DMS 273 (cell line): ENCODE data around the gene NIM1K.
"Not testable (repeated sequence)": the region's sequence is repeated elsewhere in the genome, so short reads cannot be mapped to it uniquely, and the experiment has no call there.

Source experiments
- DNase-seq: peaks from one replicate; lab custom pipeline; 2025; ENCODE audit not compliant: unreplicated experiment; lab: John Stamatoyannopoulos, UW

Gene NIM1K

GRCh38 chr5:43225649-43226245, 33.7 kb downstream of the NIM1K start:
- DNase-seq = no peak

- peak; percentile 62 for DNase-seq
These were observed 35.6 kb downstream of the NIM1K start for GRCh38 chr5:43227655-43228054.

- no peak for DNase-seq
These were observed 38.7 kb downstream of the NIM1K start for GRCh38 chr5:43230707-43231106.

DNA sequence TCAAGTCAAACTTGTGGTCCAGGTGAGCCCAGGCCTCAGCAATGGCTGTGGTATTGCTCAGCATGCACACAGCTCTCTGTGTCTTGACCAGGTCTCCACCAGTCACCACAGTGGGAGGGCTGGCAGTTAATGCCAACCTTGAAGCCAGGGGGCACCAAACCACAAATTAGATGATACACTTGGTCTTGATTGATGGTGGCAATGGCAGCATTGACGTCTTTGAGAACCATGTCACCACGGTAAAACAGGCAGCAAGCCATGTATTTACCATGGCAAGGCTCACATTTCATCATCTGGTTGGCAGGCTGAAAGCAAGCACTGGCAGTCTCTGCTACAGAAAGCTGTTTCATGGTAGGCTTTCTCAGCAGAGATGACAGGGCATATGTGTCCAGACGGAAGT, 40.0 kb downstream of the NIM1K start:
- DNase-seq = peak; percentile 64

GRCh38 chr5:43232943-43233833, 41.2 kb downstream of the NIM1K start:
- DNase-seq = peak; percentile 7

DNA sequence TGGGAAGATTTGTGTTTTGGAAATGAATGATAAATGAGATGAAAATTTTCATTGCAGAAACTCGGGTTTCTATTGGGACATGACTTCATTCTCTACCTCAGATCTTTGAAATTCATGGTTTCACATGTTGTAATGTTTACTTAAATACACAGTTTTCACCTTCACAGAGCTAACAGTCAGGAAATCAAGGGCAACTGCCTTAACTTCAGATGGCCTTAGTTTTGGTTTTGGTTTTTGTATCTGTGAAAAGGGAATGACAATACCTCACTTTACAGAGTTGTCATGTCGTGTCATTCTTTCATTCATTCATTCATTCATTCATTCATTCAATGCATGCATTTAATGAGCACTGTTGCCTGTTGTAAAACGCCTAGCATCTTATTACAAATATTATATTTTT, 41.9 kb downstream of the NIM1K start:
- DNase-seq = no peak

- no peak for DNase-seq
These were observed 44.8 kb downstream of the NIM1K start for GRCh38 chr5:43236653-43237355.

GRCh38 chr5:43242196-43242595, 50.2 kb downstream of the NIM1K start:
- DNase-seq = no peak

DNA sequence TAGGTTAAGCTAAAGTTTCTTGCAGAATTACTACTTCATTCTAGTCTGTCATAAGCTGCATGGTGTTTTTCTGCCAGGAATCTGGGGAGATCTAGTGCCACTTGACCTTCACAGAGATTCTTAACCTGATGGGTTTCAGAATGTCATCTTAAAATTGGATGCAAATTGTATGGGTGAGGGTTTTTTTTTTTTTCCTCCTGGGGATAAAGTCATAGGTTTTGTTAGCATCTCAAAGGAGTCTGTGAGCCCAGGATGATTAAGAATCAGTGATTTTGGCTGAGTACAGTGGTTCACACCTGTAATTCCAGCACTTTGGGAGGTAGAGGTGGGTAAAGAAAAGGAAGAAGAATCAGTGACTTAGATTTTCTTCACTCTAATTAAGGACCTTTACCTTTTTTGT, 51.2 kb downstream of the NIM1K start:
- DNase-seq = no peak

DNA sequence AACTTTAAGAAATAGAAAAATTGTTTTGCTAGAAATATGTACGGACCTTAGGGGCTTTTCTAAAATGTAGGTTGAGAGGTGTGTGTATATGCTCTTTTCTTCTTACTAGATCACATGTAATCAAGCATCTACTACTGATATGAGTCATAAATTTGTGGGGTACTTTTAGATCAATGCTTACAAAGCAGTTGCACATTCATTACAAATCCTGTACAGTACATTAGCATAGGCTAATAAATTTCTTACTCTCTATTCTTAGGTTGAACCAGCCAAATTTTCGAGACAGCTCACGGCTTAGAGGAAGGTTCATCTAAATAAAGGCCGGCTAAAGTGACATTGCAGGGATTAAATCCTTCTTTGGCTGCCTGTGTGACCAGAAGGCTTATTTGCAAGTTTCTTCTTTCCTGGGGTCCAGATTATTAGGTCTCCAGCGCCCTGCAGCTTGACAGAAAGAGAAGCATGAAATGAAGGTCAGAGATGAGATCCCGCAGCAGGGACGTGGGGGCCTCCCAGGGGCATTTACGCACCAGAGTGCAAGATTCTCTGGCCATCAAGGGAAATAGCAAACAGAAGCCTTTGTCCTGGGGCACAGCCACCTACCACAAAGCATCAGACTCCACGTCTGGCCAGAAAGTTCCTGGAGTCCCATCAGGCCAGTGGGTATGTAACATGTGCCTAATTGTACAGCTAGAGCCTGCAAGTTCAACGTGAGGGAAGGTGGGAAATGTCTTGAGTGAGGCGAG, 53.0 kb downstream of the NIM1K start:
- DNase-seq = no peak

- DNase-seq = no peak
These were observed 53.8 kb downstream of the NIM1K start for GRCh38 chr5:43245724-43246385.

DNA sequence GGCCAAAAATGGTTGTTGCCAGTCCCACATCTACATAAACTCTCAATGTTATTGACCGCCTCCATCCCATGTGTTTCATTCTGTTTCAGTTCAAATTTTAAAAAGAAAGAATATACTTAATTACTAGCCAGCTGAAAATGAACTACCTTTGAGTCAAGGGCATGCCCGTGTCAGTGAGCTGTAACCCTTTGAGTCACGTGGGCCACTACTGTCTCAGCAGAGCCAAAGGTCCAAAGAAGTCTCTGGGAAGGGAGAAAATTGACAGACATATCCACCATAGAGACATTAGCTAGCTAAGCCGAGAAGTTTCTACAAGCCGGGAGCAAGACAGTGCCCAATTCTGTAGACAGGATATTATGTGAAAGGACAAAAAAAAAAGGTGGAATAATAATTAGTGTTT, 59.7 kb downstream of the NIM1K start:
- no peak for DNase-seq

DNA sequence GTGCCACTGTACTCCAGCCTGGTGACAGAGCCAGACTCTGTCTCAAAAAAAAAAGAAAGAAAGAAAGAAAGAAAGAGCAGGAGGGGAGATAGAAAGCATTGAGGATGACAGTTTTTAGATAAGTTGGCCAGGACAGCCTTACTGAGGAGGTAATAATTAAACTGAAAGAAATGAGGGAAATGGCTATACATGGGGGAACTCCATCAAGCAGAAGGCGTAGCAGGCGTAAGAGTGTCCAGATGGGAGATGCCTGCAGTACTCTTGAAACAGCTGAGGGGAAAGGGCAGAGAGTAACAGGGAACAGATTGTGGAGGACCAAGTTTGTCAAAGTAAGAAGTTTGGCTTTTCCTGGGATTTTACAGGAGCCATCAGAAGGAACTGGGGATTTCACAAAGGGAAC, 63.7 kb downstream of the NIM1K start:
- DNase-seq = peak; percentile 68

DNA sequence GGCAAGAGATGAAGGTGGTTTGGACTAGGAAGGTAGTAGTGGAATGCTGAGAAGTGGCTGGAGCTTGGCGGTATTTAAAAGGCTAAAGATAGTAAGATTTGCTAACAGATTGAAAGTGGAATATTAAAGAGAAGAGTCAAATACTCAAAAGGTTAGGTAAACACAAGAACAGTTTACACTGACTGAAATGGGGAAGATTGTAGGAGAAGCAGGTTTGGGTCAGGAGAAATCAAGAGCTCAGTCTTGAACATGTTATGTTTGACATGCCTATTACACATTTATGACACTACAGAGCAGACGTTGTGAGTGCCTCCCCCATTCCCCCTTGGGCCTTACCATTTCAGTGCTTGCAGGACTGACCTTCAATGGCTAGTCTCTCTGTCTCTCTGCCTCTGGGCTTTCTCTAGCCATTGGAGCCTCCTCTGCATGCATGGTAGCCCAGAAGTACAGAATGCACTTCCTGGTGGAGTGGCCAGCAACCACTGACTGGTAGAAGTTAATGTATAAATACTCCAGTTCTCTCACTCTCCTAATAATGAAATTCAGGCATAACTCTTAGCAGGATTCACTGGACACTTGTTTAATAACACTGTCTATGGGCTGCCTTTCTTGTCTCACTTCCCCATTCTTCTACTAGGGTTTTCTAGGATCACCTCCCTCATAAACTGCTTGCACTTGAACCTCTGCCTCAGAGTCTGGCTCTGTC, 64.4 kb downstream of the NIM1K start:
- DNase-seq = no peak

GRCh38 chr5:43258116-43258515, 66.1 kb downstream of the NIM1K start:
- DNase-seq = no peak

DNA sequence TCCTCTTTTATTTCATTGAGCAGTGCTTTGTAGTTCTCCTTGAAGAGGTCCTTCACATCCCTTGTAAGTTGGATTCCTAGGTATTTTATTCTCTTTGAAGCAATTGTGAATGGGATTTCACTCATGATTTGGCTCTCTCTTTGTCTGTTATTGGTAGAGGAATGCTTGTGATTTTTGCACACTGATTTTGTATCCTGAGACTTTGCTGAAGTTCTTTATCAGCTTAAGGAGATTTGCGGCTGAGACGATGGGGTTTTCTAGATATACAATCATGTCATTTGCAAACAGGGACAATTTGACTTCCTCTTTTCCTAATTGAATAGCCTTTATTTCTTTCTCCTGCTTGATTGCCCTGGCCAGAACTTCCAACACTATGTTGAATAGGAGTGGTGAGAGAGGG, 70.2 kb downstream of the NIM1K start:
- not testable (repeated sequence) for DNase-seq

DNA sequence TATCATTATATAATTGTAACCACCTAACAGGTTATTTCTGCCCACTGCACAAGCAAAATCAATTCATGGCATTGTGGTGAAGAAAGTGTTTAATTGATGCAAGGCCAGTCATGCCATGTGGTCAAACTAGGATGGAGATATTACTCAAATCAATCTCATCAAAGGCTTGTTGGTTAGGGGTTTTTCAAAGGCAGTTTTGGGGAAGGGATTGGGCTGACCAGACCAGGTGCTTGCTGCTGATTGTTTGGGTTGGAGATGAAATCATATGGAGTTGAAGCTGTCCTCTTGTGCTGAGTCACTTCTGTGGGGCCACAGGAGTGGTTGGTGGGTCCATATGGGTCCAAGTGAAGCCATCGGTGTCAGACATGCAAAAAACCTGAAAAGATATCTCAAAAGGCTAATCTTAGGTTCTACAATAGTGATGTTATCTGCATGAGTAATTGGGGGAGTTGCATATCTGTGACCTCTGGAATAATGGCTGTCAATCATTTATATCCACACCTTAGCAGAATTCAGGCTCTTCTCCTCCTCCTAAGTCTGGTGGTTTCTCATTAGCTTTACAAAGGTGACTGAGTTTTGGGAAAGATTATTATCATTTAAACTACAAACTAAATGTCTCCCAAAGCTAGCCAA, 76.3 kb downstream of the NIM1K start:
- DNase-seq = no peak

DNA sequence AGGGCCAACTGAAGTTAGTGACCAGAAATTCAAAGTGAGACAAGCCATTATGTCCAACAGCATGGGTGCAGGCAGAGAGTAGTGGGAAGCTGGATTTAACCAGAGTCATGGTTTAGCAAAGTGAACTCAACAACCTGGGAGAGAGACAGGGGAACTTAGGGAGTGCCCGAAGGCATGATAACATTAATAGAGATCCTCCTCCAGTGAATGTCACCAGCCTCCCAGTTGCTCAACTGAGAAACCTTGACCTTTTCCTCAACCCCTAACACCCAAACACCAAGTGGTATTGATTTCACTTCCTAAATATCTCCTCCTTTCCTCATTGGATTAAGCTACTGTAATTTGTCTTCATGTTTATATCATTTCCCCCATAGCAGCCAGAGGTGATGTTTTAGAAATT, 78.6 kb downstream of the NIM1K start:
- DNase-seq = no peak

GRCh38 chr5:43273552-43273951, 81.5 kb downstream of the NIM1K start:
- DNase-seq = no peak
